Measurements from ENCODE around the gene UBXN4.

- TF ChIP-seq CTCF (IDR thresholded peaks at IDR 0.05; ENCODE audit: extremely low read depth in 1 of 2, insufficient read depth in 1 of 2, low read depth in 1 of 2, low read length in 2 of 2) (no peak), MYC (IDR thresholded peaks at IDR 0.05; ENCODE audit: low read depth, low read length) (no peak), POLR2A (IDR thresholded peaks at IDR 0.05; ENCODE audit: low read depth, low read length) (no peak), EZH2 (IDR thresholded peaks at IDR 0.05; ENCODE audit: borderline replicate concordance, low read depth, low read length, severe bottlenecking) (no peak)
These were observed 78.5 kb downstream of the UBXN4 start for GRCh38 chr2:135820003-135820618.

All from endothelial cell of umbilical vein (primary cell).